SKM-1 (cell line): ENCODE results near the gene ZMIZ2.
"Not testable (repeated sequence)": the region's sequence is repeated elsewhere in the genome, so short reads cannot be mapped to it uniquely, and the experiment has no call there.

ENCODE experiments used
- DNase-seq: peaks from one replicate; lab custom pipeline; 2025; ENCODE audit not compliant: unreplicated experiment; lab: John Stamatoyannopoulos, UW

Gene ZMIZ2

GRCh38 chr7:44801890-44802289 lies 53.2 kb downstream of the ZMIZ2 start:
- DNase-seq: no peak

DNA sequence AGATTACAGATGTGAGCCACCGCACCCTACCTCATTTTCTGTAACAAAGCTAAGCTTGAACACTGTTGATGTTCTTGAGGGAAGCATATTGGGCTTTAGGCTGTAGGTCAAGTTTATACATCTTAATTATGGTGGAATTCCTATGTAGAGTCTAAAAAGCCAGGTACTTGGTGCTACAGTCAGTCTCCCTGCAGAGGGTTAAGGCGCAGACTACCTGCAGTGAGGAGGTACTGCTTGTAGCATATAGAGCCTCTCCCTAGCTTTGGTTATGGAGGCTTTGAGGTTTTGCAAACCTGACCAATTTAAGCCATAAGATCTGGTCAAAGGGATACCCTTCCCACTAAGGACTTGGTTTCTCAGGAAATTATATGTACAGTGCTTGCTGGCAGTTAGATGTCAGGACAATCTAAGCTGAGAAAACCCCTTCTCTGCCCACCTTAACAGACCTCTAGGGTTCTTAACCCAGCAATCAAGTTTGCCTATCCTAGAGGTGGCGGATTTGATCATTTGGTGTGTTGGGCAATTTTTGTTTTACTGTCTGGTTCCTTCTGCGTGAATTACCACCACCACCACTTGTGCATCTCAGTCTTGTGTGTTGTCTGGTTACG lies 53.9 kb downstream of the ZMIZ2 start:
- no peak for DNase-seq

- DNase-seq: not testable (repeated sequence)
These were observed 55.3 kb downstream of the ZMIZ2 start for GRCh38 chr7:44803828-44804519.

GRCh38 chr7:44805950-44806349 lies 57.3 kb downstream of the ZMIZ2 start:
- DNase-seq: no peak

DNA sequence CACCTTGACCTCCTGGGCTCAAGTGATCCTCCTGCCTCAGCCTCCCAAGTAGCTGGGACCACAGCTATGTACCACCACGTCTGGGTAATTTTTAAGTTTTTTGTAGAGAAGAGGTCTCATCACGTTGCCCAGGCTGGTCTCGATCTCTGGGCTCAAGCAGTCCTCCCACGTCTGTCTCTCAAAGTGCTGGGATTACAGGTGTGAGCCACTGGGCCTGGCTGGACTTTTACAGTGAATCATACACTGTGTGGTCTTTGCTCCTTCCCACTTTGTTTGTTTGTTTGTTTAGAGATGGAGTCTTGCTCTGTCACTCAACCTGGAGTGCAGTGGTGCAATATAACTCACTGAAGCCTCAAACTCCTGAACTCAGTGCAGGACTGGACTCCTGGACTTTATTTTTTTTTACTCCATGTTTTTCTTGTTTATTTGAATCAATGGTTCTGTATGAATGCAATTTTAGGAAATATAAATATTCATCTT lies 60.3 kb downstream of the ZMIZ2 start:
- DNase-seq: no peak

DNA sequence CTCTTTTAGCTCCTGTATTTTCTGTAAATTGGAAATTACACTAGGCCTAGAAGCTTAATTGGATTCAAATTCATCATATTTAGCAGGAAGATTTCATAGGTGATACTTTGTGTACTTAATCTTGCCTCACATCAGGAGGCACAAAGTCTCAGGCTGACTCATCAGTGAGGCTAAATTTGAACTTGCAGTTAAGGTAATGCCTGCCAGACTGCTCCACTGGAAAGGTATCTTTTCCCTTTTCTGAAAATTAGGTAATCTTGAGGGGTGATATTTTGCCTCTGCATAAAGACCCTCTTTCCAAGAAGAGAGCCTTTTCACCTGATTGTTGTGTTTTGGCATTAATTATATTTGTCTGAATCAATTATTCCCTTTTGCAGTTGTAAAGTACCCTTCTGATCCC lies 62.4 kb downstream of the ZMIZ2 start:
- DNase-seq: no peak

DNA sequence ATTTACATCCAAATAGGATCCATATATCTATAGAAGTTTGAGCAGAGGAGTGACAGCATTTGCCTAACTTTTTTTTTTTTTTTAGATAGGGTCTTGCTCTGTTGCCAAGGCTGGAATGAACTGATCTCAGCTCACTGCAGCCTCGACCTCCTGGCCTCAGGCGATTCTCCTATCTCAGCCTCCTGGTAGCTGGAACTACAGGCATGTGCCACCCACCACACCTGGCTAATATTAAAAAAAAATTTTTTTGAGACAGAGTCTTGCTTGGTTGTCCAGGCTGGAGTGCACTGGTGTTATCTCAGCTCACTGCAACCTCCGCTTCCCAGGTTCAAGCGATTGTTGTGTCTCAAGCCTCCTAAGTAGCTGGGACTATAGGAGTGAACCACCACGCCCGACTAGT lies 62.9 kb downstream of the ZMIZ2 start:
- DNase-seq: no peak

GRCh38 chr7:44814919-44815318 lies 66.3 kb downstream of the ZMIZ2 start:
- no peak for DNase-seq

GRCh38 chr7:44819292-44819691 lies 70.6 kb downstream of the ZMIZ2 start:
- no peak for DNase-seq
